Stimulated activated CD8-positive, alpha-beta memory T cell treated with anti-CD3 and anti-CD28 coated beads, Interleukin-12 subunit alpha, Interleukin-12 subunit beta, amount 100 ng/mL, for 1 hour (primary cell): ENCODE data around the gene CRACR2A.

Source experiments
- DNase-seq: peaks from one replicate; pipeline ENCODE4 v3.0.0-alpha.2; 2020; ENCODE audit warnings: low read depth

Gene CRACR2A

GRCh38 chr12:3725388-3726115 lies 27.4 kb downstream of the CRACR2A start:
- no peak for DNase-seq

- no peak for DNase-seq
Measured at GRCh38 chr12:3723916-3724805, 28.7 kb downstream of the CRACR2A start.

GRCh38 chr12:3722368-3722767 lies 30.5 kb downstream of the CRACR2A start:
- no peak for DNase-seq

- DNase-seq = no peak
Measured at GRCh38 chr12:3720772-3721171, 32.1 kb downstream of the CRACR2A start.

GRCh38 chr12:3718100-3718499 lies 34.8 kb downstream of the CRACR2A start:
- DNase-seq = no peak

- DNase-seq = no peak
Measured at GRCh38 chr12:3717283-3717898, 35.5 kb downstream of the CRACR2A start.

GRCh38 chr12:3715999-3716398 lies 36.9 kb downstream of the CRACR2A start:
- no peak for DNase-seq

- DNase-seq = no peak
Measured at GRCh38 chr12:3713947-3714346, 39.0 kb downstream of the CRACR2A start.

GRCh38 chr12:3713483-3713882 lies 39.4 kb downstream of the CRACR2A start:
- no peak for DNase-seq

- DNase-seq = no peak
Measured at GRCh38 chr12:3712209-3712992, 40.5 kb downstream of the CRACR2A start.

GRCh38 chr12:3705354-3705675 lies 47.6 kb downstream of the CRACR2A start:
- no peak for DNase-seq

GRCh38 chr12:3704512-3705353 lies 48.2 kb downstream of the CRACR2A start:
- no peak for DNase-seq

- no peak for DNase-seq
Measured at GRCh38 chr12:3700861-3701260, 52.0 kb downstream of the CRACR2A start.

- no peak for DNase-seq
Measured at GRCh38 chr12:3698218-3698974, 54.5 kb downstream of the CRACR2A start.

- no peak for DNase-seq
Measured at GRCh38 chr12:3697311-3697870, 55.5 kb downstream of the CRACR2A start.

GRCh38 chr12:3694673-3695072 lies 58.2 kb downstream of the CRACR2A start:
- DNase-seq = no peak

- no peak for DNase-seq
Measured at GRCh38 chr12:3692616-3693365, 60.1 kb downstream of the CRACR2A start.

- DNase-seq = no peak
Measured at GRCh38 chr12:3686463-3686862, 66.4 kb downstream of the CRACR2A start.

- no peak for DNase-seq
Measured at GRCh38 chr12:3685830-3686229, 67.1 kb downstream of the CRACR2A start.
